Psoas muscle (tissue), 8 donors: Measurements from ENCODE around the gene RNF123. TPM values are rescaled to one million over a fixed set of nuclear protein-coding genes. Genes with fewer than 3 reads are reported as not detected.
A peak's percentile ranks its signal among the peaks of the same experiment; 100 is the strongest.

Source experiments
- ATAC-seq, 4 donors: fragments of 200-7000 bp; cut with Tn5 transposase; one replicate each; pipeline ENCODE4 v1.9.1; 2020; ENCODE audit warnings: moderate library complexity in 3 of 4, mild to moderate bottlenecking in 2 of 4
- DNase-seq, 2 donors: peaks; one replicate each; pipeline ENCODE4 v3.0.0-alpha.2; 2020
- H3K27ac ChIP-seq: fragments of 200-600 bp; one replicate; pipeline ENCODE4 v1.8.0; 2022
- H3K27me3 ChIP-seq, 3 donors: fragments of 200-600 bp in 1 of 3; one replicate each; pipeline versions ENCODE4 v1.6.1 to v1.8.0; 2013 to 2022; ENCODE audit warnings: low read length in 2 of 3, mild to moderate bottlenecking in 2 of 3, moderate library complexity in 1 of 3; ENCODE audit not compliant: insufficient read depth in 3 of 3
- H3K36me3 ChIP-seq, 2 donors: fragments of 200-600 bp in 1 of 2; one replicate each; pipeline versions ENCODE4 v1.6.1 to v1.8.0; 2013 to 2022; ENCODE audit warnings: low read depth in 1 of 2, mild to moderate bottlenecking in 1 of 2, moderate library complexity in 1 of 2; ENCODE audit not compliant: insufficient read depth in 1 of 2
- H3K4me1 ChIP-seq: fragments of 200-600 bp; one replicate; pipeline ENCODE4 v1.8.0; 2022
- H3K4me3 ChIP-seq: fragments of 200-600 bp; one replicate; pipeline ENCODE4 v1.8.0; 2022; ENCODE audit warnings: mild to moderate bottlenecking
- H3K9me3 ChIP-seq: fragments of 200-600 bp; one replicate; pipeline ENCODE4 v1.8.0; 2022
- WGBS, 3 donors: extraction: QIAGEN DNeasy Blood & Tissue Kit; methylation state at CpG; one replicate each; pipeline versions ENCODE4 v1.1.6 to v1.1.7; 2013; 5-methylcytosine and 5-hydroxymethylcytosine counted together
- intact Hi-C, 2 donors: fragments of 100-400 bp; cut with DNase I; formaldehyde crosslinking; loops; one replicate each; pipeline versions ENCODE4 v1.11.0 to v1.14.2; 2022
- polyA plus RNA-seq, 3 donors: library from polyadenylated mRNA; stranded (reverse); fragments of 200-250 nt; gene quantifications; one replicate each; pipeline ENCODE4 v1.2.3, GENCODE V29; 2013
- total RNA-seq, 4 donors: library from RNA; stranded (reverse); fragmentation: NEBNext Ultra II Directional in 2 of 4; extraction: Animal tissue kit (Norgen Biotek cat#: 25700) in 2 of 4; gene quantifications; one replicate each; pipeline versions ENCODE4 v1.2.1 to v1.2.4, GENCODE V29; 2021 to 2023
- TF ChIP-seq, protein P1 (sequence below): fragments of 200-600 bp; IDR thresholded peaks from one replicate; pipeline ENCODE4 v1.8.0; 2022; ENCODE audit warnings: antibody characterized with exemption
- donor health status: healthy with polysubstance abuse.
- donor health status: DM: no; HTN: no; CAD: no; lungs with moderate emphysema.
- donor health status: Bipolar disorder and iron deficiency.
- donor health status: healthy.
- donor health status: DM: yes; HTN: yes; CAD: no.
- donor health status: DM: no; HTN: no; CAD: no.
- donor health status: DM: no; HTN: no; CAD: no.
- donor health status: DM: yes; HTN: yes; CAD: no.

RNF123 gene
- total and polyA plus RNA-seq, 7 donors = 36.1 to 170 (median 105) TPM

DNA sequence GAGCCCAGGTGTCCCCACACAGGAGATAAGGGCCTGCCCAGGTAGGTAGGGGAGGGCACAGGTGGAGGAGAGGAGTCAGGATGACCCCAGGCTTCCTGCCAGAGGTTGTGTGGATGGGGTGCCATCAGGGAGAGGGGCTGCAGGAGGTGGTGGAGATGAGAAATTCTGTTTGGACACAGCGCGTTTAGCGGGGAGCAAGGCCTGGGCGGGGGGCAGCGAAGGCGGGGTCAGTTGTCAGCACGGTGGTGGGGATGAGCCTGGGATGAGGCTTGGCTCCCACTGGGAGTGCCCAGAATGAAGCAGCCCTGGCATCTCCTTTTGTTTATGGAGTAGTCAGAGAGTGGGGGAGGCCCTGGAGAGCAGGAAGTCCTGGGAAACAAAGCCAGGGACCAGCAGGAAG lies 14.6 kb downstream of the RNF123 start:
- Histone ChIP-seq H3K27ac (no peak overlapping the region), H3K4me3 (no peak overlapping the region), H3K36me3 (peaks cover 0 to 98% of the 10 kb centered on the region in 2 donors), H3K27me3 (no peaks in the 10 kb centered on the region), H3K9me3 (no peaks in the 10 kb centered on the region), H3K4me1 (no peaks in the 10 kb centered on the region)
- WGBS, 3 donors = 90 to 93% (median 91%) methylated on average over 7 of the region's 7 CpGs
- intact Hi-C loops = loop anchor here in 1 of 2 donors (1.0 to 5.0 kb wide), 2 partner anchors 135 to 203 kb away; no protein-coding TSS in a partner anchor
- no peak for ATAC-seq
- TF ChIP-seq, protein P1, sequence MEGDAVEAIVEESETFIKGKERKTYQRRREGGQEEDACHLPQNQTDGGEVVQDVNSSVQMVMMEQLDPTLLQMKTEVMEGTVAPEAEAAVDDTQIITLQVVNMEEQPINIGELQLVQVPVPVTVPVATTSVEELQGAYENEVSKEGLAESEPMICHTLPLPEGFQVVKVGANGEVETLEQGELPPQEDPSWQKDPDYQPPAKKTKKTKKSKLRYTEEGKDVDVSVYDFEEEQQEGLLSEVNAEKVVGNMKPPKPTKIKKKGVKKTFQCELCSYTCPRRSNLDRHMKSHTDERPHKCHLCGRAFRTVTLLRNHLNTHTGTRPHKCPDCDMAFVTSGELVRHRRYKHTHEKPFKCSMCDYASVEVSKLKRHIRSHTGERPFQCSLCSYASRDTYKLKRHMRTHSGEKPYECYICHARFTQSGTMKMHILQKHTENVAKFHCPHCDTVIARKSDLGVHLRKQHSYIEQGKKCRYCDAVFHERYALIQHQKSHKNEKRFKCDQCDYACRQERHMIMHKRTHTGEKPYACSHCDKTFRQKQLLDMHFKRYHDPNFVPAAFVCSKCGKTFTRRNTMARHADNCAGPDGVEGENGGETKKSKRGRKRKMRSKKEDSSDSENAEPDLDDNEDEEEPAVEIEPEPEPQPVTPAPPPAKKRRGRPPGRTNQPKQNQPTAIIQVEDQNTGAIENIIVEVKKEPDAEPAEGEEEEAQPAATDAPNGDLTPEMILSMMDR = no peak
- DNase-seq = no peak

DNA sequence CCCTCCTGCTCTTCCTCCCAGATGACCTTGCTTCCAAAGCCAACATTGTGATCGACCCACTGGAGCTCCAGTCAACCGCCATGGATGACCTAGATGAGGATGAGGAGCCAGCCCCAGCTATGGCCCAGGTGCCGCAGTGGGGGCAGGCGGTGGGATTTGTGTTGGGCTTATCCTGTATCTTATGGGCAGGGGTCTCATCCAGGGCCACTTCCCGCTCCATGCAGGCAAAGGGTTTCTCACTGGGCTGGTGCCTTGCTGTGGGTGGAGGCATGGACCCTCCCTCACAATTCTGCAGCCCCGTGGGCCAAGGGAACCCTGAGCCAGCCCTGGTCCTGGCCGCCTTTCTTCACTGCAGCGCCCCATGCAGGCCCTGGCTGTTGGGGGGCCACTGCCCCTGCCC lies 15.3 kb downstream of the RNF123 start:
- intact Hi-C loops = loop anchor here in 1 of 2 donors (5.0 kb wide), 1 partner anchor 203 kb away; no protein-coding TSS in a partner anchor
- Histone ChIP-seq H3K4me3 (no peak overlapping the region), H3K9me3 (no peaks in the 10 kb centered on the region), H3K27ac (no peak overlapping the region), H3K27me3 (no peaks in the 10 kb centered on the region), H3K36me3 (peaks cover 0 to 93% of the 10 kb centered on the region in 2 donors), H3K4me1 (no peaks in the 10 kb centered on the region)
- WGBS, 3 donors = 81 to 90% (median 90%) methylated on average over 8 of the region's 8 CpGs
- no peak for DNase-seq
- TF ChIP-seq, protein P1 = no peak
- ATAC-seq = no peak

DNA sequence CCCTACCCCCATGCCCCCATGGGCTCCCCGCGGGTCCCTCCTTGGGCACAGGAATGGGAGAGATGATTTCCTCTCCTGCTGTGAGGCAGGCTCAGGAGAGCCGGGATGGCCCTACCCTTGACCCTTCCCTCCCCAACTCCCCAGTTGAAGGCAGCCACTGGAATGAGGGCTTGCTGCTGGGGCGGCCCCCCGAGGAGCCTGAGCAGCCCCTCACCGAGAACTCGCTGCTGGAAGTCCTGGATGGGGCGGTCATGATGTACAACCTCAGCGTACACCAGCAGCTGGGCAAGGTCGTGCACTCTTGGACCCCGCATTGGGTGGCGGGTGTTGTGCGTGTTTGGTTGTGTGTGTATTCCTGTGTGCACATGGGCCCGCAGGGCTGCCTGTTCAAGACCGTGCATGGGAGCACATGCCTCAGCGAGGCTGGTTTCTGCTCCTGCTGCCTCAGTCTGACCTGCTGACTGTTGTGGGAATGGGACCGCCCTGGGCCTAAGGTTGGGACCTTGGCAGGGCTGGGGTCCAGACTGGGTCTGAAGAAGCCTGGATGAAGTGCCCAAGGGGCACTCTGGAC lies 16.1 kb downstream of the RNF123 start:
- H3K36me3 ChIP-seq = peaks cover 0 to 89% of the 10 kb centered on the region in 2 donors
- H3K27me3 ChIP-seq = no peaks in the 10 kb centered on the region
- no peak for ATAC-seq
- intact Hi-C loops = no loop called here
- DNase-seq = no peak
- no peak overlapping the region for H3K27ac ChIP-seq
- TF ChIP-seq, protein P1 = no peak
- H3K9me3 ChIP-seq = no peaks in the 10 kb centered on the region
- H3K4me1 ChIP-seq = no peaks in the 10 kb centered on the region
- H3K4me3 ChIP-seq = no peak overlapping the region
- WGBS, 3 donors = 91 to 92% (median 92%) methylated on average over 16 to 17 of the region's 17 CpGs

DNA sequence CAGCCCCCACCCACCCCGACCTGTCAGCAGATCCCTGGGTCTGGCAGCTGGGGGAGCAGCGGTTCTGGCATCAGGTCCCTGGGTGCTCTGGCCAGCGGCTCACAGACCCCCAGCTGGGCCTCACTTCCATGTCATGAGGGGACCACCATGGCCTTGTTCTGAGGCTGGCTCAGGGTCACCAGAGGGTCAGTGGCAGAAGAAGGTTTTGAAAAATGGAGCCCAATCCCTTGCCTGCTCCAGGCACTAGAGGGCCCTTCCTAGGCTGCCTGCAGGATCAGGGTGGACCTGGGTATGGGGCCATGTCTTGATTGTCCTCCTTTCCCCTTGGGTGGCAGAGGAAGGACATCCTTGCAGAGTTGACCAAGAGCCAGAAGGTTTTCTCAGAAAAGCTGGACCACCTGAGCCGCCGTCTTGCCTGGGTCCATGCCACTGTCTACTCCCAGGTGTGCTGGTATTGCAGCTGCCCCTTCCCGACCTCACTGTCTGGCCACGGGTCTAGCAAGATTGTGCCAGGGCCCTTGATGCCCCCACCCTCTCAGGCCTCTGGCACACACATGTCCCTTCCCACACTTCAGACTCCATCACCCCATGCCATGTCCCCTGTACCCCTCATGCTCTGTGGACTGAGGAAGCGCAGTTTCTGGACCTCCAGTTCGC lies 17.2 kb downstream of the RNF123 start:
- WGBS, 3 donors = 64 to 86% (median 72%) methylated on average over 9 of the region's 9 CpGs
- DNase-seq (peak in 1 of 2 donors; percentile 49), ATAC-seq (no peak)
- Histone ChIP-seq H3K36me3 (peaks cover 0 to 87% of the 10 kb centered on the region in 2 donors), H3K4me1 (no peaks in the 10 kb centered on the region), H3K9me3 (no peaks in the 10 kb centered on the region), H3K27me3 (no peaks in the 10 kb centered on the region), H3K4me3 (no peak overlapping the region), H3K27ac (no peak overlapping the region)
- intact Hi-C loops = no loop called here
- TF ChIP-seq, protein P1 = no peak
